ENCODE results near the gene ADAD2. TPM values are rescaled to one million over a fixed set of nuclear protein-coding genes. Genes with fewer than 3 reads are reported as not detected.
"Not testable (repeated sequence)": the region's sequence is repeated elsewhere in the genome, so short reads cannot be mapped to it uniquely, and the experiment has no call there.

Gene ADAD2
- total RNA-seq, 1 donor from 2014 or later, result not detected

GRCh38 chr16:84199097-84199496 is 8.1 kb downstream of the ADAD2 start:
- H3K4me3 ChIP-seq (ENCODE audit: insufficient read depth, low read depth, low read length), result no peak overlapping the region
- H3K9ac ChIP-seq (ENCODE audit: low read length), result no peak overlapping the region
- H3K36me3 Mint-ChIP-seq (ENCODE audit: low read depth, unreplicated experiment), result peaks cover 2% of the 10 kb centered on the region
- no peak for FAIRE-seq
- no peak overlapping the region for H3K27ac ChIP-seq (ENCODE audit: low read depth, low read length)
- H2AFZ ChIP-seq (ENCODE audit: low read depth, low read length), result no peak overlapping the region
- H3K4me3 Mint-ChIP-seq (ENCODE audit: unreplicated experiment), result no peak overlapping the region
- H3K27me3 Mint-ChIP-seq (ENCODE audit: low read depth, unreplicated experiment), result peaks cover 23% of the 10 kb centered on the region
- peaks cover 2% of the 10 kb centered on the region for H3K9me3 Mint-ChIP-seq (ENCODE audit: unreplicated experiment)
- H3K27me3 ChIP-seq (ENCODE audit: insufficient read depth, low read length), result peaks cover 6% of the 10 kb centered on the region
- no peak overlapping the region for H3K27ac Mint-ChIP-seq (ENCODE audit: unreplicated experiment)
- no peaks in the 10 kb centered on the region for H3K9me3 ChIP-seq (ENCODE audit: insufficient read depth, low read depth, low read length)
- no peaks in the 10 kb centered on the region for H3K79me2 ChIP-seq (ENCODE audit: insufficient read depth, low read length)
- no peak for DNase-seq (ENCODE audit: low read depth)
- TF ChIP-seq EZH2 (IDR thresholded peaks at IDR 0.05; ENCODE audit: insufficient read depth, low read length), result no peak
- no peak for TF ChIP-seq CTCF (IDR thresholded peaks at IDR 0.05; ENCODE audit: insufficient read depth, low read depth, low read length)
- no peaks in the 10 kb centered on the region for H3K4me1 Mint-ChIP-seq (ENCODE audit: low read depth, unreplicated experiment)
- no peaks in the 10 kb centered on the region for H4K20me1 ChIP-seq (ENCODE audit: insufficient read depth, low read length)
- no peaks in the 10 kb centered on the region for H3K36me3 ChIP-seq (ENCODE audit: insufficient read depth, low read length)
- H3K4me2 ChIP-seq (ENCODE audit: low read length), result no peak overlapping the region
- H3K4me1 ChIP-seq (ENCODE audit: insufficient read depth, low read length), result peaks cover 4% of the 10 kb centered on the region

- H3K36me3 Mint-ChIP-seq (ENCODE audit: low read depth, unreplicated experiment), result peaks cover 2% of the 10 kb centered on the region
- TF ChIP-seq EZH2 (IDR thresholded peaks at IDR 0.05; ENCODE audit: insufficient read depth, low read length), result no peak
- no peak for TF ChIP-seq CTCF (IDR thresholded peaks at IDR 0.05; ENCODE audit: insufficient read depth, low read depth, low read length)
- H3K4me2 ChIP-seq (ENCODE audit: low read length), result no peak overlapping the region
- no peak overlapping the region for H3K9ac ChIP-seq (ENCODE audit: low read length)
- FAIRE-seq, result no peak
- H3K4me1 Mint-ChIP-seq (ENCODE audit: low read depth, unreplicated experiment), result no peaks in the 10 kb centered on the region
- H3K9me3 ChIP-seq (ENCODE audit: insufficient read depth, low read depth, low read length), result no peaks in the 10 kb centered on the region
- no peaks in the 10 kb centered on the region for H3K79me2 ChIP-seq (ENCODE audit: insufficient read depth, low read length)
- H4K20me1 ChIP-seq (ENCODE audit: insufficient read depth, low read length), result no peaks in the 10 kb centered on the region
- H3K4me3 ChIP-seq (ENCODE audit: insufficient read depth, low read depth, low read length), result no peak overlapping the region
- no peak for DNase-seq (ENCODE audit: low read depth)
- H3K4me1 ChIP-seq (ENCODE audit: insufficient read depth, low read length), result peaks cover 4% of the 10 kb centered on the region
- H3K27ac Mint-ChIP-seq (ENCODE audit: unreplicated experiment), result no peak overlapping the region
- H3K36me3 ChIP-seq (ENCODE audit: insufficient read depth, low read length), result no peaks in the 10 kb centered on the region
- no peak overlapping the region for H2AFZ ChIP-seq (ENCODE audit: low read depth, low read length)
- H3K27ac ChIP-seq (ENCODE audit: low read depth, low read length), result no peak overlapping the region
- H3K9me3 Mint-ChIP-seq (ENCODE audit: unreplicated experiment), result peaks cover 2% of the 10 kb centered on the region
- no peak overlapping the region for H3K4me3 Mint-ChIP-seq (ENCODE audit: unreplicated experiment)
- H3K27me3 ChIP-seq (ENCODE audit: insufficient read depth, low read length), result peaks cover 6% of the 10 kb centered on the region
- H3K27me3 Mint-ChIP-seq (ENCODE audit: low read depth, unreplicated experiment), result peaks cover 23% of the 10 kb centered on the region
These were observed 8.9 kb downstream of the ADAD2 start for GRCh38 chr16:84199861-84200260.

- not testable (repeated sequence) for H3K4me3 ChIP-seq (ENCODE audit: insufficient read depth, low read depth, low read length); H3K4me1 Mint-ChIP-seq (ENCODE audit: low read depth, unreplicated experiment); H3K36me3 Mint-ChIP-seq (ENCODE audit: low read depth, unreplicated experiment); H3K4me1 ChIP-seq (ENCODE audit: insufficient read depth, low read length); H3K4me3 Mint-ChIP-seq (ENCODE audit: unreplicated experiment); H3K9ac ChIP-seq (ENCODE audit: low read length); H3K4me2 ChIP-seq (ENCODE audit: low read length); H3K9me3 Mint-ChIP-seq (ENCODE audit: unreplicated experiment); H3K27ac Mint-ChIP-seq (ENCODE audit: unreplicated experiment); H3K79me2 ChIP-seq (ENCODE audit: insufficient read depth, low read length); H4K20me1 ChIP-seq (ENCODE audit: insufficient read depth, low read length); H3K27ac ChIP-seq (ENCODE audit: low read depth, low read length); H3K36me3 ChIP-seq (ENCODE audit: insufficient read depth, low read length); H3K9me3 ChIP-seq (ENCODE audit: insufficient read depth, low read depth, low read length); DNase-seq (ENCODE audit: low read depth); H3K27me3 ChIP-seq (ENCODE audit: insufficient read depth, low read length); FAIRE-seq; H2AFZ ChIP-seq (ENCODE audit: low read depth, low read length)
- H3K27me3 Mint-ChIP-seq (ENCODE audit: low read depth, unreplicated experiment), result peaks cover 37% of the 10 kb centered on the region
These were observed 13.6 kb downstream of the ADAD2 start for GRCh38 chr16:84204551-84204950.

- H3K27ac ChIP-seq (ENCODE audit: low read depth, low read length); H3K4me3 ChIP-seq (ENCODE audit: insufficient read depth, low read depth, low read length); H3K9me3 Mint-ChIP-seq (ENCODE audit: unreplicated experiment); H3K27ac Mint-ChIP-seq (ENCODE audit: unreplicated experiment); DNase-seq (ENCODE audit: low read depth); H3K9me3 ChIP-seq (ENCODE audit: insufficient read depth, low read depth, low read length); H3K4me1 Mint-ChIP-seq (ENCODE audit: low read depth, unreplicated experiment); H4K20me1 ChIP-seq (ENCODE audit: insufficient read depth, low read length); FAIRE-seq; H2AFZ ChIP-seq (ENCODE audit: low read depth, low read length); H3K36me3 ChIP-seq (ENCODE audit: insufficient read depth, low read length); H3K36me3 Mint-ChIP-seq (ENCODE audit: low read depth, unreplicated experiment); H3K79me2 ChIP-seq (ENCODE audit: insufficient read depth, low read length); H3K4me3 Mint-ChIP-seq (ENCODE audit: unreplicated experiment); H3K9ac ChIP-seq (ENCODE audit: low read length); H3K4me1 ChIP-seq (ENCODE audit: insufficient read depth, low read length); H3K27me3 ChIP-seq (ENCODE audit: insufficient read depth, low read length); H3K4me2 ChIP-seq (ENCODE audit: low read length): not testable (repeated sequence)
- peaks cover 31% of the 10 kb centered on the region for H3K27me3 Mint-ChIP-seq (ENCODE audit: low read depth, unreplicated experiment)
These were observed 14.2 kb downstream of the ADAD2 start for GRCh38 chr16:84205123-84205522.

Measured in astrocyte (in vitro differentiated cells and primary cell).